ENCODE measurements around the gene ADORA1.
A peak's percentile ranks its signal among the peaks of the same experiment; 100 is the strongest.

ADORA1 gene

GRCh38 chr1:203148579-203148978 lies 21.1 kb downstream of the ADORA1 start:
- TF ChIP-seq ZBTB7A (IDR thresholded peaks at IDR 0.05; ENCODE audit: low read depth) (no peak), YY1 (IDR thresholded peaks at IDR 0.05; ENCODE audit: low read depth) (no peak), CREB1 (IDR thresholded peaks at IDR 0.05; ENCODE audit: low read depth) (no peak), REST (IDR thresholded peaks at IDR 0.05; ENCODE audit: low read depth) (no peak), USF1 (IDR thresholded peaks at IDR 0.05) (no peak)

GRCh38 chr1:203149188-203149840 lies 21.8 kb downstream of the ADORA1 start:
- TF ChIP-seq TCF12 (IDR thresholded peaks at IDR 0.05; ENCODE audit: low read depth) (no peak), TEAD4 (IDR thresholded peaks at IDR 0.05) (no peak), MAX (IDR thresholded peaks at IDR 0.05) (no peak)

- 0 out of 2 replicates have a peak, but pooled peaks have one; percentile 7 for TF ChIP-seq TCF12 (IDR thresholded peaks at IDR 0.05; ENCODE audit: low read depth)
- TF ChIP-seq NFIC (IDR thresholded peaks at IDR 0.05) = no peak
These were observed 23.2 kb downstream of the ADORA1 start for GRCh38 chr1:203150511-203151297.

GRCh38 chr1:203151362-203152157 lies 24.0 kb downstream of the ADORA1 start:
- TF ChIP-seq TEAD4 (IDR thresholded peaks at IDR 0.05) (peak; percentile 82), ZBTB7A (IDR thresholded peaks at IDR 0.05; ENCODE audit: low read depth) (no peak; the same call in 1 of the 2 replicates), TAF1 (IDR thresholded peaks at IDR 0.05; ENCODE audit: low read depth) (peak; percentile 44; the same call in 1 of the 2 replicates), RAD21 (IDR thresholded peaks at IDR 0.05; ENCODE audit: low read depth) (no peak), FOXM1 (IDR thresholded peaks at IDR 0.05; ENCODE audit: borderline replicate concordance, low read depth) (no peak)

- peak; percentile 36 for TF ChIP-seq MAX (IDR thresholded peaks at IDR 0.05)
- peak; percentile 90 for TF ChIP-seq CEBPB (IDR thresholded peaks at IDR 0.05)
- TF ChIP-seq RAD21 (IDR thresholded peaks at IDR 0.05; ENCODE audit: low read depth) = no peak
- peak; percentile 88 for TF ChIP-seq FOXM1 (IDR thresholded peaks at IDR 0.05; ENCODE audit: borderline replicate concordance, low read depth)
- no peak for TF ChIP-seq EGR1 (IDR thresholded peaks at IDR 0.05)
- TF ChIP-seq EP300 (IDR thresholded peaks at IDR 0.05; ENCODE audit: borderline replicate concordance) = peak; percentile 98
- peak; percentile 16 for TF ChIP-seq TAF1 (IDR thresholded peaks at IDR 0.05; ENCODE audit: low read depth)
- peak; percentile 85 for TF ChIP-seq YY1 (IDR thresholded peaks at IDR 0.05; ENCODE audit: low read depth)
- TF ChIP-seq TCF12 (IDR thresholded peaks at IDR 0.05; ENCODE audit: low read depth) = peak; percentile 97
- peak; percentile 88 for TF ChIP-seq NFIC (IDR thresholded peaks at IDR 0.05)
- TF ChIP-seq TEAD4 (IDR thresholded peaks at IDR 0.05) = peak; percentile 97
- TF ChIP-seq ZBTB7A (IDR thresholded peaks at IDR 0.05; ENCODE audit: low read depth) = no peak; the same call in 1 of the 2 replicates
- TF ChIP-seq USF1 (IDR thresholded peaks at IDR 0.05) = no peak
- TF ChIP-seq REST (IDR thresholded peaks at IDR 0.05; ENCODE audit: low read depth) = no peak
These were observed 24.9 kb downstream of the ADORA1 start for GRCh38 chr1:203152158-203153034.

All from Ishikawa (cell line).